HepG2 (cell line): Measurements from ENCODE around the gene PRKCE. TPM values are rescaled to one million over a fixed set of nuclear protein-coding genes. Genes with fewer than 3 reads are reported as not detected.

Experiments used
- ATAC-seq: fragments of 200-7000 bp; cut with Tn5 transposase; 3 replicates; pipeline ENCODE4 v1.9.1; 2020; ENCODE audit warnings: mild to moderate bottlenecking, moderate library complexity
- BruUV-seq: library from RNA; stranded (reverse); fragments of 400-500 nt; replicated peaks from 2 replicates; lab custom pipeline; 2021; lab: Mats Ljungman, UMichigan
- CTCF ChIA-PET: fragments of 300-600 bp; formaldehyde crosslinking; extraction: SDS; loops from one replicate; lab custom pipeline; 2021; ENCODE audit warnings: low total read pairs, inconsistent platforms, low intra/inter-chr PET ratio; lab: Yijun Ruan, JAX
- POLR2A ChIA-PET: fragments of 350-600 bp; sonication (Branson Sonifier 250); formaldehyde crosslinking; loops from one replicate; lab custom pipeline; 2020; ENCODE audit warnings: antibody characterized with exemption, inconsistent platforms; lab: Yijun Ruan, JAX
- DNase-seq: peaks from one replicate; pipeline ENCODE4 v3.0.0-alpha.2; 2015; ENCODE audit warnings: low spot score
- FAIRE-seq: peaks from 3 replicates; lab custom pipeline; 2011; peaks lifted over from hg19 to GRCh38; lab: Jason Lieb, UNC
- H2AFZ ChIP-seq: one replicate; pipeline ENCODE4 v1.6.1; 2011; ENCODE audit warnings: low read length, inconsistent platforms
- H3K27ac ChIP-seq: fragments of 300-600 bp; 3 replicates; pipeline ENCODE4 v1.8.0; 2011; ENCODE audit warnings: mixed run types, mild to moderate bottlenecking, mixed read lengths, low read length, inconsistent platforms; ENCODE audit not compliant: insufficient read depth; ENCODE audit errors: extremely low read length
- H3K27me3 ChIP-seq, 2 experiments: fragments of 200-600 bp in 1 of 2; 2 replicates in 1 of 2; 3 replicates in 1 of 2; pipeline versions ENCODE4 v1.6.0 to v1.8.0; 2011; ENCODE audit warnings: low read length in 2 of 2, mild to moderate bottlenecking in 2 of 2, moderate library complexity in 2 of 2, inconsistent platforms in 1 of 2; ENCODE audit not compliant: insufficient read depth in 2 of 2, control insufficient read depth in 1 of 2
- H3K36me3 ChIP-seq, 2 experiments: fragments of 200-600 bp in 1 of 2; replicated peaks in 1 of 2; 2 replicates in 1 of 2; 3 replicates in 1 of 2; pipeline versions ENCODE4 v1.5.1 to v1.8.0; 2011; ENCODE audit warnings: low read length in 2 of 2, inconsistent platforms in 1 of 2; ENCODE audit not compliant: insufficient read depth in 2 of 2, control insufficient read depth in 1 of 2
- H3K4me1 ChIP-seq: 2 replicates; pipeline ENCODE4 v1.5.1; 2012; ENCODE audit warnings: low read length, inconsistent platforms; ENCODE audit not compliant: insufficient read depth
- H3K4me2 ChIP-seq: 2 replicates; pipeline ENCODE4 v1.6.0; 2011; ENCODE audit warnings: low read depth, low read length, inconsistent platforms
- H3K4me3 ChIP-seq, 3 experiments: fragments of 200-600 bp in 1 of 3; sonication (generic), shearing (Covaris generic) in 1 of 3; replicated peaks in 1 of 3; 2 replicates each; pipeline ENCODE4 v1.5.1; 2011 to 2016; ENCODE audit warnings: low read length in 3 of 3, inconsistent platforms in 2 of 3, low read depth in 2 of 3, mild to moderate bottlenecking in 2 of 3, control low read depth in 1 of 3, mixed read lengths in 1 of 3; ENCODE audit not compliant: insufficient read depth in 1 of 3
- H3K79me2 ChIP-seq: one replicate; pipeline ENCODE4 v1.6.1; 2011; ENCODE audit warnings: low read length, inconsistent platforms; ENCODE audit not compliant: insufficient read depth
- H3K9ac ChIP-seq: 2 replicates; pipeline ENCODE4 v1.6.0; 2011; ENCODE audit warnings: mild to moderate bottlenecking, low read depth, low read length, inconsistent platforms; ENCODE audit not compliant: insufficient read depth
- H3K9me3 ChIP-seq: 2 replicates; pipeline ENCODE4 v1.5.1; 2012; ENCODE audit warnings: mild to moderate bottlenecking, low read length
- H4K20me1 ChIP-seq: 2 replicates; pipeline ENCODE4 v1.6.0; 2011; ENCODE audit warnings: inconsistent platforms, mild to moderate bottlenecking, low read length, moderate library complexity; ENCODE audit not compliant: insufficient read depth
- DMAP1 ChIP-seq: IDR thresholded peaks from 2 replicates; pipeline ENCODE4 v1.6.1; 2016
- HIVEP1 ChIP-seq: sonication (generic); formaldehyde crosslinking; IDR thresholded peaks from 2 replicates; pipeline ENCODE4 v1.4.0; 2020; ENCODE audit warnings: mild to moderate bottlenecking, missing genetic modification reagents
- IRF2 ChIP-seq: IDR thresholded peaks from 2 replicates; pipeline ENCODE4 v1.6.1; 2018; ENCODE audit warnings: missing genetic modification reagents, missing compliant biosample characterization
- KAT2B ChIP-seq: fragments of 150-350 bp; IDR thresholded peaks from 2 replicates; pipeline ENCODE4 v1.6.1; 2014; ENCODE audit warnings: low read depth, low read length, borderline replicate concordance
- KIAA2018 ChIP-seq: sonication (generic); formaldehyde crosslinking; IDR thresholded peaks from 2 replicates; pipeline ENCODE4 v1.5.0; 2020; ENCODE audit warnings: mild to moderate bottlenecking, missing genetic modification reagents, borderline replicate concordance
- KLF13 ChIP-seq: sonication (generic); formaldehyde crosslinking; IDR thresholded peaks from 2 replicates; pipeline ENCODE4 v1.4.0; 2020; ENCODE audit warnings: mild to moderate bottlenecking, missing genetic modification reagents
- MED1 ChIP-seq: sonication (generic); formaldehyde crosslinking; IDR thresholded peaks from 2 replicates; pipeline ENCODE4 v1.4.0; 2020; ENCODE audit warnings: missing genetic modification reagents
- NAIF1 ChIP-seq: sonication (generic); formaldehyde crosslinking; IDR thresholded peaks from 2 replicates; pipeline ENCODE4 v1.5.0; 2020; ENCODE audit warnings: mild to moderate bottlenecking, missing genetic modification reagents, borderline replicate concordance
- NFKBIZ ChIP-seq: IDR thresholded peaks from 2 replicates; pipeline ENCODE4 v1.6.1; 2018; ENCODE audit warnings: missing genetic modification reagents, missing compliant biosample characterization
- SPEN ChIP-seq: sonication (generic); formaldehyde crosslinking; IDR thresholded peaks from 2 replicates; pipeline ENCODE4 v1.5.1; 2020; ENCODE audit warnings: low read depth, mild to moderate bottlenecking, missing genetic modification reagents
- THRA ChIP-seq: sonication (generic); formaldehyde crosslinking; IDR thresholded peaks from 2 replicates; pipeline ENCODE4 v1.4.0; 2020; ENCODE audit warnings: missing genetic modification reagents, borderline replicate concordance
- ZFP41 ChIP-seq: sonication (generic); formaldehyde crosslinking; IDR thresholded peaks from 2 replicates; pipeline ENCODE4 v1.4.0; 2020; ENCODE audit warnings: mild to moderate bottlenecking, missing genetic modification reagents, borderline replicate concordance
- ZNF432 ChIP-seq: sonication (generic); formaldehyde crosslinking; IDR thresholded peaks from 2 replicates; pipeline ENCODE4 v1.5.0; 2020; ENCODE audit warnings: missing genetic modification reagents, mild to moderate bottlenecking, borderline replicate concordance
- ZNF747 ChIP-seq: sonication (generic); formaldehyde crosslinking; IDR thresholded peaks from 2 replicates; pipeline ENCODE4 v1.8.1; 2023; ENCODE audit warnings: missing genetic modification reagents, mild to moderate bottlenecking, borderline replicate concordance
- WGBS: methylation state at CpG from one replicate; pipeline ENCODE4 v1.1.6; 2017; ENCODE audit warnings: low lambda C conversion rate; 5-methylcytosine and 5-hydroxymethylcytosine counted together
- in situ Hi-C: cut with HindIII; loops from 2 replicates; pipeline ENCODE4 v1.10.0; 2017; ENCODE audit warnings: low pct_unique_long_range_greater_than_20kb; ENCODE audit not compliant: extremely low pct_ligation_motif_present
- intact Hi-C: fragments of 100-400 bp; cut with micrococcal nuclease; formaldehyde crosslinking; loops from one replicate; pipeline ENCODE4 v1.10.0; 2022; ENCODE audit not compliant: unreplicated experiment
- polyA plus RNA-seq, 8 experiments: library from polyadenylated mRNA; depleted of rRNA in 3 of 8; stranded (reverse) in 7 of 8; unstranded in 1 of 8; fragments of >200 nt; fragmentation: Illumina TruSeq in 4 of 8; extraction: Trizol in 4 of 8; gene quantifications; 2 replicates each; pipeline versions ENCODE4 v1.2.1 to v1.2.3, GENCODE V29; 2011 to 2016; ENCODE audit warnings: low read depth in 4 of 8, missing spikeins in 1 of 8, mixed read lengths in 1 of 8; ENCODE audit not compliant: insufficient read depth in 1 of 8
- total RNA-seq, 5 experiments: library from RNA; depleted of rRNA; stranded (reverse); fragments of >200 nt; fragmentation: Illumina TruSeq; extraction: Trizol; gene quantifications; 2 replicates each; pipeline ENCODE4 v1.2.3, GENCODE V29; 2016; ENCODE audit warnings: low read depth in 1 of 5

The PRKCE gene
- total and polyA plus RNA-seq, 2 of the 13 experiments (the other 11 are each of a cell fraction or from before 2014, with no cell fraction given) = 1.0 to 3.9 TPM

GRCh38 chr2:46170026-46170425 is 518.6 kb downstream of the PRKCE start:
- Histone ChIP-seq H3K9me3 (no peaks in the 10 kb centered on the region), H2AFZ (no peak overlapping the region), H3K27ac (no peak overlapping the region), H4K20me1 (peaks cover 4% of the 10 kb centered on the region; the same call in 1 of the 2 replicates), H3K4me1 (peaks cover 19% of the 10 kb centered on the region), H3K4me3 (no peak overlapping the region), H3K4me2 (no peak overlapping the region), H3K79me2 (no peaks in the 10 kb centered on the region), H3K9ac (no peak overlapping the region), H3K27me3 (peaks cover 4 to 18% of the 10 kb centered on the region in 2 experiments; a peak in 3 of 5 replicates), H3K36me3 (no peaks in the 10 kb centered on the region)
- in situ Hi-C loops = no loop called here
- no peak for FAIRE-seq
- WGBS = 41% methylated on average over 2 of the region's 2 CpGs
- no peak for DNase-seq
- POLR2A ChIA-PET = no interaction called here
- CTCF ChIA-PET = no interaction called here
- TF ChIP-seq SPEN (CRISPR knock-in tag) (no peak), THRA (CRISPR knock-in tag) (no peak), DMAP1 (CRISPR knock-in tag) (no peak), IRF2 (CRISPR knock-in tag) (no peak), ZFP41 (no peak), KLF13 (no peak), ZNF747 (no peak), NFKBIZ (CRISPR knock-in tag) (no peak), NAIF1 (CRISPR knock-in tag) (no peak), KIAA2018 (CRISPR knock-in tag) (no peak), ZNF432 (CRISPR knock-in tag) (no peak), MED1 (no peak), KAT2B (no peak), HIVEP1 (CRISPR knock-in tag) (no peak)
- no peak for ATAC-seq
- no TSS peak for BruUV-seq
- intact Hi-C loops = no loop called here
